Activated CD8-positive, alpha-beta T cell treated with anti-CD3 and anti-CD28 coated beads for 36 hours (primary cell): ENCODE data around the gene RNF207. TPM values are rescaled to one million over a fixed set of nuclear protein-coding genes. Genes with fewer than 3 reads are reported as not detected.

Experiments
- ATAC-seq: fragments of 200-7000 bp; cut with Tn5 transposase; one replicate; pipeline ENCODE4 v1.10.0; 2021; ENCODE audit warnings: mild to moderate bottlenecking, moderate library complexity
- CTCF ChIA-PET: fragments of 350-600 bp; sonication (Branson Sonifier 250); formaldehyde crosslinking; loops from one replicate; lab custom pipeline; 2021; ENCODE audit warnings: antibody characterized with exemption; lab: Charles Lee
- POLR2A ChIA-PET: fragments of 350-600 bp; sonication (Branson Sonifier 250); formaldehyde crosslinking; loops from one replicate; lab custom pipeline; 2021; ENCODE audit warnings: antibody characterized with exemption; lab: Charles Lee
- DNase-seq: peaks from one replicate; pipeline ENCODE4 v3.0.0-alpha.2; 2020
- H3K27ac Mint-ChIP-seq: one replicate; pipeline ENCODE4 v1.8.0; 2021; ENCODE audit warnings: mild to moderate bottlenecking, mixed read lengths
- H3K27me3 Mint-ChIP-seq: one replicate; pipeline ENCODE4 v1.8.0; 2021; ENCODE audit warnings: mixed read lengths
- H3K36me3 Mint-ChIP-seq: one replicate; pipeline ENCODE4 v1.8.0; 2021; ENCODE audit warnings: low read depth, mixed read lengths
- H3K4me1 Mint-ChIP-seq: one replicate; pipeline ENCODE4 v1.8.0; 2021; ENCODE audit warnings: low read depth, mixed read lengths
- H3K4me3 Mint-ChIP-seq: one replicate; pipeline ENCODE4 v1.8.0; 2021; ENCODE audit warnings: mild to moderate bottlenecking, moderate library complexity, mixed read lengths
- H3K9me3 Mint-ChIP-seq: one replicate; pipeline ENCODE4 v1.8.0; 2021; ENCODE audit warnings: mixed read lengths
- CTCF ChIP-seq: fragments of 200-600 bp; IDR thresholded peaks from one replicate; pipeline ENCODE4 v1.8.0; 2022; ENCODE audit warnings: antibody characterized with exemption, mild to moderate bottlenecking
- intact Hi-C: fragments of 100-400 bp; cut with micrococcal nuclease; formaldehyde crosslinking; loops from one replicate; pipeline ENCODE4 v1.10.0; 2022
- total RNA-seq, 2 experiments: library from RNA; stranded (reverse); gene quantifications; one replicate each; pipeline ENCODE4 v1.2.3, GENCODE V29; 2021

Gene RNF207
- total RNA-seq, 2 experiments from 2014 or later = 4.9 to 9.9 TPM

GRCh38 chr1:6267686-6268322 lies 61.9 kb downstream of the RNF207 start:
- intact Hi-C loops = no loop called here
- Mint-ChIP-seq H3K36me3 (no peaks in the 10 kb centered on the region), H3K27me3 (no peaks in the 10 kb centered on the region), H3K4me1 (no peaks in the 10 kb centered on the region), H3K27ac (no peak overlapping the region), H3K4me3 (no peak overlapping the region), H3K9me3 (no peaks in the 10 kb centered on the region)
- TF ChIP-seq CTCF = no peak
- DNase-seq (no peak), ATAC-seq (no peak)
- CTCF ChIA-PET = interaction anchor here (2.1 kb wide), 1 partner anchor 21 kb away, joined by 9 read pairs; no protein-coding TSS in a partner anchor
- POLR2A ChIA-PET = interaction anchor here (0.6 kb wide), 1 partner anchor 16 kb away, joined by 3 read pairs; no protein-coding TSS in a partner anchor

DNA sequence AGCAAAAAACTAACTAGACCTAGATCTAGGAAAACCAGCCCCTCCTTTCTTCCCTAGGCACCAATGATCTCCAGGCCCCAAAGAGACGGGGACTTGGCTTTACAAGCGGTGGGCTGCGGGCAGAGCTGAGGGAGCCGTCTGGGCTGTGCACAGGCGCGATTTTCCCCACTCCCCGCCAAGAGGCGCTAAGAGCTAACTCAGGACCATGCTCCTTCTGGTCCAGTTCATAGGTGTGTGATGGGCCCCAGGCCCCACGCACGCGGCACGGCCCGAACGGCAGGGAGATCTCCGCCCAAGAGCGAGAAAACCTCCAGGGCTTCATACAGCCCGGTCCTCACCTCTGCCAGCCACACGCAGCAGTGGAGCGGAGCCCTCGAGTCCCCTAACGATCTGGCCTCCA lies 62.5 kb downstream of the RNF207 start:
- intact Hi-C loops = no loop called here
- TF ChIP-seq CTCF = no peak
- ATAC-seq = no peak
- POLR2A ChIA-PET = interaction anchor here (0.6 kb wide), 1 partner anchor 16 kb away, joined by 3 read pairs; no protein-coding TSS in a partner anchor
- CTCF ChIA-PET = interaction anchor here (2.1 kb wide), 1 partner anchor 21 kb away, joined by 9 read pairs; no protein-coding TSS in a partner anchor
- Mint-ChIP-seq H3K9me3 (no peaks in the 10 kb centered on the region), H3K27me3 (no peaks in the 10 kb centered on the region), H3K4me1 (no peaks in the 10 kb centered on the region), H3K36me3 (no peaks in the 10 kb centered on the region), H3K27ac (no peak overlapping the region), H3K4me3 (no peak overlapping the region)
- DNase-seq = no peak

DNA sequence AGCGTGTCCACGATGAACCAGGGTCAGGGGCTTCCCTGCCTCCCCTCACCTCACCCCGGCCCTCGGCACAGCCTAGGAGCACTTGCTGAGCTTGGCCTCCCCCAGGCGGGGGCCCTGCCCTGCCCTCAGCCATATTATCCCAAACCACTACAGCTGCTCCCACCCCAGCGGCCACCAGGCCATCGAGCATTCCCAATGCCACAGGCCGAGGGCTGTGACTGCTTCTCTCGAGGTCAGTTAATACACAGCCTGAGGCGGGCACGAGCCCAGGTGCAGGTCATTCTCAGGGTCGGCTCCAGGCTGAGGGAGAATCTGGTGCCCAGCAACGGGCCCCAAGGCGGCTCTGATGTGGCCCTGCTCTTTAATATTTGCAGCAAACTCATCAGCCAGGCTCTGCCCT lies 63.4 kb downstream of the RNF207 start:
- ATAC-seq = no peak

DNA sequence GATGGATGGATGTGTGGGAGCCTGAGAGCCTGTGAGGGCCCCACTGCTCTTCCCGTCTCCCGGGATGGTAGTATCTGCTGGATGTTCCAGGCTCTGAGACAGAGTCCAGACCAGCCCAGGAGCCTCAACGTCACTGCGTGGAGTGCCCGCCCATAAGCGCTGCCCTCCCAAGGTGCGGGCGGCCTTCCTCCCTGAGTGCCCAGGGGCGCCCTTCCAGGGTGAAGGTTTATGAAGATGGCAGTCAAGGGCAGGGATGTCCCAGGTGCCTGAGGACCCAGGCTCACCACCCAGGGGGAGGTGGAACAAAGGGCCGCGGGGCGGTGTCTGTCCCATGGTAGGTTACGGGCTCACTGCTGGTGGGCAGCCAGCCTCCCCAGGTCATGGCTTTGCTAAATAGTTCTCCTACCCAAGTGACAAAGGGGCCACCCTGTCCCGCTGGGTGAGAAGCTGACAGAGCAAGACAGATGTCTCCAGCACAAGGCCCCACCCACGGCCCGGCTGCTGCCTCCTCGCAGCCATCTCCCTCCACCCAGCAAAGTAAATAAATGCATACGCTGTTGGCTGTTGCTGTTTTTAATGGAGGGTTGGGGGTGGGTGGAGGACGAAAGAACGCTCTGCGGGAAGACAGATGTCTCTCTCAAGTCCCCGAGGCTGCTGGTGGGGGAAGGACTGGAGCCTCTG lies 63.9 kb downstream of the RNF207 start:
- Mint-ChIP-seq H3K4me1 (no peaks in the 10 kb centered on the region), H3K36me3 (no peaks in the 10 kb centered on the region), H3K4me3 (no peak overlapping the region), H3K27ac (no peak overlapping the region), H3K27me3 (no peaks in the 10 kb centered on the region), H3K9me3 (no peaks in the 10 kb centered on the region)
- ChIA-PET CTCF (interaction anchor here (1.7 kb wide), 1 partner anchor 23 kb away, joined by 3 read pairs; no protein-coding TSS in a partner anchor), POLR2A (no interaction called here)
- no peak for TF ChIP-seq CTCF
- ATAC-seq = no peak
- no peak for DNase-seq
- intact Hi-C loops = no loop called here

More for the DNA sequence above, 63.4 kb downstream of the RNF207 start:
- no peaks in the 10 kb centered on the region for H3K27me3 Mint-ChIP-seq
- H3K27ac Mint-ChIP-seq = no peak overlapping the region
- H3K4me3 Mint-ChIP-seq = no peak overlapping the region
- TF ChIP-seq CTCF = no peak
- no peaks in the 10 kb centered on the region for H3K9me3 Mint-ChIP-seq
- POLR2A ChIA-PET = no interaction called here
- H3K36me3 Mint-ChIP-seq = no peaks in the 10 kb centered on the region
- H3K4me1 Mint-ChIP-seq = no peaks in the 10 kb centered on the region
- no peak for DNase-seq
- intact Hi-C loops = no loop called here
- CTCF ChIA-PET = interaction anchor here (1.7 kb wide), 1 partner anchor 23 kb away, joined by 3 read pairs; no protein-coding TSS in a partner anchor

GRCh38 chr1:6270401-6270800 lies 64.5 kb downstream of the RNF207 start:
- no peak for DNase-seq
- Mint-ChIP-seq H3K4me3 (no peak overlapping the region), H3K27ac (no peak overlapping the region), H3K9me3 (no peaks in the 10 kb centered on the region), H3K4me1 (no peaks in the 10 kb centered on the region), H3K27me3 (no peaks in the 10 kb centered on the region), H3K36me3 (no peaks in the 10 kb centered on the region)
- ChIA-PET CTCF (interaction anchor here (1.7 kb wide), 1 partner anchor 24 kb away, joined by 3 read pairs; no protein-coding TSS in a partner anchor), POLR2A (no interaction called here)
- no peak for ATAC-seq
- intact Hi-C loops = no loop called here
- TF ChIP-seq CTCF = no peak
